K562 (cell line): Measurements from ENCODE around the gene CCND3. TPM values are rescaled to one million over a fixed set of nuclear protein-coding genes. Genes with fewer than 3 reads are reported as not detected.
A peak's percentile ranks its signal among the peaks of the same experiment; 100 is the strongest.

Experiments
- BRF1 ChIP-seq: IDR thresholded peaks from 3 replicates; pipeline ENCODE4 v1.6.1; 2011; ENCODE audit warnings: borderline replicate concordance, mild to moderate bottlenecking; ENCODE audit not compliant: insufficient read length; ENCODE audit errors: extremely low read depth
- CXXC5 ChIP-seq: fragments of 250-450 bp; sonication (Bioruptor Pico); IDR thresholded peaks from 2 replicates; pipeline ENCODE4 v1.8.0; 2022; ENCODE audit warnings: inconsistent platforms, mild to moderate bottlenecking, moderate library complexity
- EP400 ChIP-seq: fragments of 450-650 bp; IDR thresholded peaks from 2 replicates; pipeline ENCODE4 v1.6.1; 2017; ENCODE audit warnings: antibody characterized with exemption, mild to moderate bottlenecking, moderate library complexity
- HDAC8 ChIP-seq: fragments of 450-650 bp; IDR thresholded peaks from 2 replicates; pipeline ENCODE4 v1.6.1; 2016; ENCODE audit warnings: mild to moderate bottlenecking, missing genetic modification characterization, moderate library complexity, missing compliant biosample characterization
- IRF2 ChIP-seq: sonication (generic); formaldehyde crosslinking; IDR thresholded peaks from 2 replicates; pipeline ENCODE4 v1.8.1; 2022; ENCODE audit warnings: mild to moderate bottlenecking, missing genetic modification reagents
- PYGO2 ChIP-seq: fragments of 450-650 bp; IDR thresholded peaks from 2 replicates; pipeline ENCODE4 v1.6.1; 2016; ENCODE audit warnings: mild to moderate bottlenecking, missing genetic modification characterization, moderate library complexity, missing compliant biosample characterization
- SLC30A9 ChIP-seq: fragments of 250-450 bp; sonication (Bioruptor Pico); IDR thresholded peaks from 2 replicates; pipeline ENCODE4 v1.8.0; 2022; ENCODE audit warnings: mild to moderate bottlenecking, moderate library complexity
- XRCC3 ChIP-seq: fragments of 450-650 bp; IDR thresholded peaks from 2 replicates; pipeline ENCODE4 v1.6.1; 2017; ENCODE audit warnings: mild to moderate bottlenecking, moderate library complexity
- ZBTB34 ChIP-seq: fragments of 250-450 bp; sonication (Bioruptor Pico); IDR thresholded peaks from 2 replicates; pipeline ENCODE4 v1.8.0; 2021; ENCODE audit warnings: mild to moderate bottlenecking, moderate library complexity
- ZEB2 ChIP-seq: fragments of 450-650 bp; IDR thresholded peaks from 2 replicates; pipeline ENCODE4 v1.6.1; 2016
- ZFPM2 ChIP-seq: fragments of 250-450 bp; sonication (Bioruptor Pico); IDR thresholded peaks from 2 replicates; pipeline ENCODE4 v1.5.1; 2022; ENCODE audit warnings: mild to moderate bottlenecking
- ZNF280B ChIP-seq: fragments of 250-450 bp; sonication (Bioruptor Pico); IDR thresholded peaks from 2 replicates; pipeline ENCODE4 v1.5.1; 2021; ENCODE audit warnings: mild to moderate bottlenecking
- ZZZ3 ChIP-seq: fragments of 450-650 bp; IDR thresholded peaks from 2 replicates; pipeline ENCODE4 v1.6.1; 2016; ENCODE audit warnings: antibody characterized with exemption, mild to moderate bottlenecking, moderate library complexity
- polyA plus RNA-seq, 8 experiments: library from polyadenylated mRNA; depleted of rRNA in 4 of 8; stranded (reverse) in 5 of 8; unstranded in 3 of 8; fragments of >200 nt; fragmentation: Nextera tagmentation in 2 of 8; fragmentation: Illumina TruSeq in 1 of 8; extraction: Ambion mirVana in 2 of 8; extraction: Trizol in 1 of 8; gene quantifications; 2 replicates each; pipeline versions ENCODE4 v1.2.1 to v1.2.3, GENCODE V29; 2011 to 2014; ENCODE audit warnings: inconsistent platforms in 1 of 8, missing spikeins in 1 of 8
- total RNA-seq, 7 experiments: library from RNA; depleted of rRNA in 6 of 7; stranded (reverse); fragments of >200 nt in 6 of 7; fragmentation: Illumina TruSeq in 2 of 7; extraction: Trizol in 2 of 7; gene quantifications; 2 replicates each; pipeline versions ENCODE4 v1.2.1 to v1.2.3, GENCODE V29; 2011 to 2021; ENCODE audit warnings: low replicate concordance in 1 of 7
- TF ChIP-seq, protein P1 (sequence below): fragments of 450-650 bp; IDR thresholded peaks from 2 replicates; pipeline ENCODE4 v1.6.1; 2016; ENCODE audit warnings: mild to moderate bottlenecking, moderate library complexity

Gene CCND3
- total and polyA plus RNA-seq, 9 of the 15 experiments (the other 6 are each of a cell fraction or from before 2014, with no cell fraction given): 21.5 to 204 (median 97.4) TPM

DNA sequence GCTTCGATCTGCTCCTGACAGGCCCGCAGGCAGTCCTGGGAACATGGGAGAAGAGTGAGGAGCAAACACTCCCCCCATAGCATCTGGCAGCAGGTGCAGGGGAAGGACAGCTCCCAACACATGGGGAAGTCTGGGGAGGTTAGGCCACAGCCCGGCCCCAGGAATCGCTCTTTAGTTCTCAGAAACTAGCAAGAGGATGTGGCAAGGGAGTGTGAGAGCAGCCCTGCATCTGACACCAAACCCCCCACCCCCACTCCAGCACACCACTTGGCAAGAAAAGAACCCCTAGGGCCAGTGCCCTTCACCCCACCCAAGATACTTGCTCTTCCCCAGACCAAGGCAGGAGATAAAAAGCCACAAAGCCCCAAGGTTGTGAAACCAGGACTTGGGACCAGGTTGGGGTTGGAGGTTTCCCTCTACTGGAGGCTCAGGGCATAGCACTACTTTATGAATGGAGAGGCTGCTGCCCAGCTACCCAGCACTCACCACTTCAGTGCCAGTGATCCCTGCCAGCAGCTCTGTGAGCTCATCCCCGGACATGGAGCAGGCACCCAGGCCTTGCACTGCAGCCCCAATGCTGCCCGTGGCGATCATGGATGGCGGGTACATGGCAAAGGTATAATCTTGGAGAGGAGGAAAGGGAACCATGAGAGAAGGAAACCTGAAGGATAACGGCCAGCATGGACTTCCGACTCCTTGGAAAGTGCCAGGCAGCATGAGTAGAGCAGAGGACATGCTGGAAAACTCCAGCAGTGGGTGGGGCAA, 5.4 kb downstream of the CCND3 start (continued):
- no peak for TF ChIP-seq ZZZ3
- peak; percentile 59; the same call in 1 of the 2 replicates for TF ChIP-seq ZBTB34
- peak; percentile 51; the same call in 1 of the 2 replicates for TF ChIP-seq CXXC5
- TF ChIP-seq ZNF280B (CRISPR knock-in tag): 0 out of 2 replicates have a peak, but pooled peaks have one; percentile 19
- TF ChIP-seq EP400: peak; percentile 37; the same call in 1 of the 2 replicates
- TF ChIP-seq HDAC8 (tag): no peak
- no peak for TF ChIP-seq IRF2 (CRISPR knock-in tag)
- TF ChIP-seq XRCC3: no peak
- no peak; the same call in 1 of the 2 replicates for TF ChIP-seq PYGO2 (tag)
- no peak for TF ChIP-seq SLC30A9 (CRISPR knock-in tag)
- no peak for TF ChIP-seq ZFPM2 (CRISPR knock-in tag)
- no peak for TF ChIP-seq BRF1
- TF ChIP-seq, protein P1, sequence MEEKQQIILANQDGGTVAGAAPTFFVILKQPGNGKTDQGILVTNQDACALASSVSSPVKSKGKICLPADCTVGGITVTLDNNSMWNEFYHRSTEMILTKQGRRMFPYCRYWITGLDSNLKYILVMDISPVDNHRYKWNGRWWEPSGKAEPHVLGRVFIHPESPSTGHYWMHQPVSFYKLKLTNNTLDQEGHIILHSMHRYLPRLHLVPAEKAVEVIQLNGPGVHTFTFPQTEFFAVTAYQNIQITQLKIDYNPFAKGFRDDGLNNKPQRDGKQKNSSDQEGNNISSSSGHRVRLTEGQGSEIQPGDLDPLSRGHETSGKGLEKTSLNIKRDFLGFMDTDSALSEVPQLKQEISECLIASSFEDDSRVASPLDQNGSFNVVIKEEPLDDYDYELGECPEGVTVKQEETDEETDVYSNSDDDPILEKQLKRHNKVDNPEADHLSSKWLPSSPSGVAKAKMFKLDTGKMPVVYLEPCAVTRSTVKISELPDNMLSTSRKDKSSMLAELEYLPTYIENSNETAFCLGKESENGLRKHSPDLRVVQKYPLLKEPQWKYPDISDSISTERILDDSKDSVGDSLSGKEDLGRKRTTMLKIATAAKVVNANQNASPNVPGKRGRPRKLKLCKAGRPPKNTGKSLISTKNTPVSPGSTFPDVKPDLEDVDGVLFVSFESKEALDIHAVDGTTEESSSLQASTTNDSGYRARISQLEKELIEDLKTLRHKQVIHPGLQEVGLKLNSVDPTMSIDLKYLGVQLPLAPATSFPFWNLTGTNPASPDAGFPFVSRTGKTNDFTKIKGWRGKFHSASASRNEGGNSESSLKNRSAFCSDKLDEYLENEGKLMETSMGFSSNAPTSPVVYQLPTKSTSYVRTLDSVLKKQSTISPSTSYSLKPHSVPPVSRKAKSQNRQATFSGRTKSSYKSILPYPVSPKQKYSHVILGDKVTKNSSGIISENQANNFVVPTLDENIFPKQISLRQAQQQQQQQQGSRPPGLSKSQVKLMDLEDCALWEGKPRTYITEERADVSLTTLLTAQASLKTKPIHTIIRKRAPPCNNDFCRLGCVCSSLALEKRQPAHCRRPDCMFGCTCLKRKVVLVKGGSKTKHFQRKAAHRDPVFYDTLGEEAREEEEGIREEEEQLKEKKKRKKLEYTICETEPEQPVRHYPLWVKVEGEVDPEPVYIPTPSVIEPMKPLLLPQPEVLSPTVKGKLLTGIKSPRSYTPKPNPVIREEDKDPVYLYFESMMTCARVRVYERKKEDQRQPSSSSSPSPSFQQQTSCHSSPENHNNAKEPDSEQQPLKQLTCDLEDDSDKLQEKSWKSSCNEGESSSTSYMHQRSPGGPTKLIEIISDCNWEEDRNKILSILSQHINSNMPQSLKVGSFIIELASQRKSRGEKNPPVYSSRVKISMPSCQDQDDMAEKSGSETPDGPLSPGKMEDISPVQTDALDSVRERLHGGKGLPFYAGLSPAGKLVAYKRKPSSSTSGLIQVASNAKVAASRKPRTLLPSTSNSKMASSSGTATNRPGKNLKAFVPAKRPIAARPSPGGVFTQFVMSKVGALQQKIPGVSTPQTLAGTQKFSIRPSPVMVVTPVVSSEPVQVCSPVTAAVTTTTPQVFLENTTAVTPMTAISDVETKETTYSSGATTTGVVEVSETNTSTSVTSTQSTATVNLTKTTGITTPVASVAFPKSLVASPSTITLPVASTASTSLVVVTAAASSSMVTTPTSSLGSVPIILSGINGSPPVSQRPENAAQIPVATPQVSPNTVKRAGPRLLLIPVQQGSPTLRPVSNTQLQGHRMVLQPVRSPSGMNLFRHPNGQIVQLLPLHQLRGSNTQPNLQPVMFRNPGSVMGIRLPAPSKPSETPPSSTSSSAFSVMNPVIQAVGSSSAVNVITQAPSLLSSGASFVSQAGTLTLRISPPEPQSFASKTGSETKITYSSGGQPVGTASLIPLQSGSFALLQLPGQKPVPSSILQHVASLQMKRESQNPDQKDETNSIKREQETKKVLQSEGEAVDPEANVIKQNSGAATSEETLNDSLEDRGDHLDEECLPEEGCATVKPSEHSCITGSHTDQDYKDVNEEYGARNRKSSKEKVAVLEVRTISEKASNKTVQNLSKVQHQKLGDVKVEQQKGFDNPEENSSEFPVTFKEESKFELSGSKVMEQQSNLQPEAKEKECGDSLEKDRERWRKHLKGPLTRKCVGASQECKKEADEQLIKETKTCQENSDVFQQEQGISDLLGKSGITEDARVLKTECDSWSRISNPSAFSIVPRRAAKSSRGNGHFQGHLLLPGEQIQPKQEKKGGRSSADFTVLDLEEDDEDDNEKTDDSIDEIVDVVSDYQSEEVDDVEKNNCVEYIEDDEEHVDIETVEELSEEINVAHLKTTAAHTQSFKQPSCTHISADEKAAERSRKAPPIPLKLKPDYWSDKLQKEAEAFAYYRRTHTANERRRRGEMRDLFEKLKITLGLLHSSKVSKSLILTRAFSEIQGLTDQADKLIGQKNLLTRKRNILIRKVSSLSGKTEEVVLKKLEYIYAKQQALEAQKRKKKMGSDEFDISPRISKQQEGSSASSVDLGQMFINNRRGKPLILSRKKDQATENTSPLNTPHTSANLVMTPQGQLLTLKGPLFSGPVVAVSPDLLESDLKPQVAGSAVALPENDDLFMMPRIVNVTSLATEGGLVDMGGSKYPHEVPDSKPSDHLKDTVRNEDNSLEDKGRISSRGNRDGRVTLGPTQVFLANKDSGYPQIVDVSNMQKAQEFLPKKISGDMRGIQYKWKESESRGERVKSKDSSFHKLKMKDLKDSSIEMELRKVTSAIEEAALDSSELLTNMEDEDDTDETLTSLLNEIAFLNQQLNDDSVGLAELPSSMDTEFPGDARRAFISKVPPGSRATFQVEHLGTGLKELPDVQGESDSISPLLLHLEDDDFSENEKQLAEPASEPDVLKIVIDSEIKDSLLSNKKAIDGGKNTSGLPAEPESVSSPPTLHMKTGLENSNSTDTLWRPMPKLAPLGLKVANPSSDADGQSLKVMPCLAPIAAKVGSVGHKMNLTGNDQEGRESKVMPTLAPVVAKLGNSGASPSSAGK: no peak
- peak; percentile 89 for TF ChIP-seq ZEB2
